Measurements from ENCODE around the gene STX7.

STX7 gene

GRCh38 chr6:132475925-132476324 lies 37.0 kb downstream of the STX7 start:
- no peak for DNase-seq

- DNase-seq = no peak
Measured at GRCh38 chr6:132471787-132472186, 41.1 kb downstream of the STX7 start.

GRCh38 chr6:132466952-132467351 lies 46.0 kb downstream of the STX7 start:
- DNase-seq = no peak

- DNase-seq = no peak
Measured at GRCh38 chr6:132465530-132466485, 47.1 kb downstream of the STX7 start.

GRCh38 chr6:132464538-132465256 lies 48.2 kb downstream of the STX7 start:
- DNase-seq = no peak

- DNase-seq = no peak
Measured at GRCh38 chr6:132461958-132462357, 51.0 kb downstream of the STX7 start.

GRCh38 chr6:132459605-132459952 lies 53.3 kb downstream of the STX7 start:
- DNase-seq = no peak

- DNase-seq = no peak
Measured at GRCh38 chr6:132458887-132459604, 53.9 kb downstream of the STX7 start.

GRCh38 chr6:132456700-132457143 lies 56.2 kb downstream of the STX7 start:
- DNase-seq = no peak

- no peak for DNase-seq
Measured at GRCh38 chr6:132446855-132447241, 66.1 kb downstream of the STX7 start.

GRCh38 chr6:132446141-132446854 lies 66.6 kb downstream of the STX7 start:
- DNase-seq = no peak

- no peak for DNase-seq
Measured at GRCh38 chr6:132445201-132445951, 67.5 kb downstream of the STX7 start.

- no peak for DNase-seq
Measured at GRCh38 chr6:132443206-132443605, 69.7 kb downstream of the STX7 start.

- no peak for DNase-seq
Measured at GRCh38 chr6:132430110-132430509, 82.8 kb downstream of the STX7 start.

- DNase-seq = no peak
Measured at GRCh38 chr6:132425176-132425575, 87.7 kb downstream of the STX7 start.

GRCh38 chr6:132423839-132424238 lies 89.1 kb downstream of the STX7 start:
- DNase-seq = no peak

GRCh38 chr6:132418235-132418965 lies 94.5 kb downstream of the STX7 start:
- DNase-seq = no peak

- DNase-seq = no peak
Measured at GRCh38 chr6:132414761-132415160, 98.2 kb downstream of the STX7 start.

- no peak for DNase-seq
Measured at GRCh38 chr6:132414322-132414721, 98.6 kb downstream of the STX7 start.

- DNase-seq = no peak
Measured at GRCh38 chr6:132413499-132413802, 99.5 kb downstream of the STX7 start.

All from NCI-H510A treated with DMSO at 0.1 percent for 48 hours (cell line).